ENCODE measurements around the gene BEND4.
A peak's percentile ranks its signal among the peaks of the same experiment; 100 is the strongest.

- TF ChIP-seq CTCF (conservative IDR thresholded peaks at IDR 0.05 in 1 of 2, IDR thresholded peaks at IDR 0.05 in 1 of 2; ENCODE audit: extremely low read depth in 1 of 2, insufficient read depth in 1 of 2, low read depth in 1 of 2, low read length in 2 of 2) = no peak
- TF ChIP-seq EZH2 (IDR thresholded peaks at IDR 0.05; ENCODE audit: borderline replicate concordance, low read length) = peak; percentile 90
These were observed 1.5 kb downstream of the BEND4 start for GRCh38 chr4:42150653-42151567.
